PC-9 (cell line): ENCODE results near the gene DFFA.

Experiments
- CTCF ChIP-seq: fragments of 200-600 bp; sonication (generic); conservative IDR thresholded peaks from 2 replicates; pipeline ENCODE4 v1.6.1; 2017; ENCODE audit warnings: mixed run types, antibody characterized with exemption, mild to moderate bottlenecking, moderate library complexity
- EZH2 ChIP-seq: fragments of 200-600 bp; sonication (generic); IDR thresholded peaks from 2 replicates; pipeline ENCODE4 v1.8.0; 2017; ENCODE audit warnings: antibody characterized with exemption, low read depth

GRCh38 chr1:10407201-10407600 is 65.1 kb downstream of the DFFA start:
- TF ChIP-seq CTCF (no peak), EZH2 (no peak)
